IPS-NIHi7 (cell line): Measurements from ENCODE around the gene SGMS1.
A peak's percentile ranks its signal among the peaks of the same experiment; 100 is the strongest.

Experiments
- DNase-seq: peaks from one replicate; pipeline ENCODE4 v3.0.0; 2012; ENCODE audit warnings: mixed read lengths; ENCODE audit errors: extremely low spot score

Gene SGMS1

GRCh38 chr10:50343702-50344331 lies 279.9 kb downstream of the SGMS1 start:
- no peak for DNase-seq

- DNase-seq, result no peak
Observed at GRCh38 chr10:50341987-50342386, 281.8 kb downstream of the SGMS1 start.

- no peak for DNase-seq
Observed at GRCh38 chr10:50336140-50336539, 287.6 kb downstream of the SGMS1 start.

DNA sequence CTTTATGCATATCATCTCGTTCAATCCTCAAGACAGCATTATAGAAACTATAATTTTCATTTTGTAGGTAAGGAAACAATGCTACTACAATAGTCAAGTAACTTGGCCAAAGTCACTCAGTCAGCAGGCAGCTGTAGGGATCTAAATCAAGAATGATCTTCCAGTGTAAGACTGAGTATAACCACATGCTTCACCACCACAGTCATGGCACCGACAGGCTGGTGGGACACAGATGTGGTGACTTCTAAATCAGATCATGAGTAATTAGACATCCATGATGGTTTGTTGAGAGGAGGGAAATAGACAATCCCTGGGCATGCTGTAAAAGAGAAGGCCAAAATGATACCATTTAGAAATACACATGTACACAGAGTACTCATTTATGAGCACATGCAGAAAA lies 288.4 kb downstream of the SGMS1 start:
- DNase-seq, result no peak

DNA sequence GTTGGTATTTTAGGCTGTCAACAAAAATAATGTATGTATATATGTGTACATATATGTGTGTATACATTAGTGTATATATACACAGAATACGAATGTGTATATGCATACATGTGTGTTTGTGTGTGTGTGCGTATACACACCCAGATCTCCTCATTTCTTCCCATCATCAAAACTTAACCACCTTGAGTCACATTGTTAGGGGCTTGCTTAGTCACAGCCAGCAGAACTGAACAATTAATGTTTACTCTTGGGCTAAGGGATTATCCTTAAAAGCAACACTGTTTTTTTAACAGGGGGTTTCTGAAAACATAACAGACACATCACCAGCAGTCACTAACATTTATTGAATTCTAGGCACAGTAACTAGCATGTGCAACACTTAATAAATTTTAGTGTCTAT lies 289.5 kb downstream of the SGMS1 start:
- DNase-seq, result no peak

GRCh38 chr10:50333872-50334271 lies 289.9 kb downstream of the SGMS1 start:
- DNase-seq, result no peak

DNA sequence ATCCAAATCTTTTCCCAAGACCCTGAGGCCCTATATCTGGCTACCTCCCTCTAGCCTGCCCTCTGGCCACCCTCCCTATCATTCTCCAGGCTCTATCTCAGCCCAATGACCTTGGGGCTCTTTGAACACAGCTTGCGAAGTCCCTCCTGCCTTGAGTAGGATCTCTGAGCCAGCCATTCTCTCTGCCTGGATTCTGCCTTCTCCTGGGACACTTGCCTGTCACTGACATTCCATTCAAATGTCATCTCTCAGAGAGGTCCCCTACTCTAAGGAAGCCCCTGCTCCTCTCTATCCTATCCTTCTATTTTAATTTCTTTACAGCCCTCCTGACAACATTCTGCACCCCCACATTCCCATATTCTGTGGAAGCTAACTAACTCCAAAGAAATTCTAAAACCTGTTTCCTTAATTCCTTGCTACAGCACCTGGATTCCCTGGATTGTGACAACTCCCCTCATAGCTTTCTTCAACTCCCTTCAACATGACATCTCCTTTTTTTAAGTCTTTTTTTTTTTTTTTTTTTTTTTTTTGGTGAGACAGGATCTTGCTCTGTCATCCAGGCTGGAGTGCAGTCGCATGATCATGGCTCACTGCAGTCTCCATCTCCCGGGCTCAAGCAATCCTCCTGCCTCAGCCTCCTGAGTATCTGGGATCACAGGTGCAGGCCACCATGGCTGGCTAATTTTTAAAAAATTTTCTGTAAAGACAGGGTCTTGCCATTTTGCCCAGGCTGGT lies 291.5 kb downstream of the SGMS1 start:
- DNase-seq, result no peak

DNA sequence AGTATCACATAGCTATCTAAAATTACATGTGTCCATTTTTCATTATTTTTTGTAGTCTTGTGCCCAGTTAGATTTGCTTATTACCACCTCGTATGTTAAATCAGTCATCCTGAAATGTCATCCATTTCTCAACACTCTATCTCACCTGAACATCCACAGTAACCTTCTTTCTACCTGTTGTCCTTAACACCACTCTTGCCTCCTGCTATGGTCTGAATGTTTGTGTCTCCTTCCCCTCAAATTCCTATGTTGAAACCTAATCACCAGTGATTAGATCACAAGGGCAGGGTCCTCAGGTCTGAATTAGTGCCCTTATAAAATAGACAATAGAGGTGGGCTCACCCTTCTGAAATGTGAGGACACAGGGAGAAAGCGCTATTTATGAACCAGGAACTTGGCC lies 292.3 kb downstream of the SGMS1 start:
- no peak for DNase-seq

GRCh38 chr10:50326757-50327701 lies 296.7 kb downstream of the SGMS1 start:
- no peak for DNase-seq

DNA sequence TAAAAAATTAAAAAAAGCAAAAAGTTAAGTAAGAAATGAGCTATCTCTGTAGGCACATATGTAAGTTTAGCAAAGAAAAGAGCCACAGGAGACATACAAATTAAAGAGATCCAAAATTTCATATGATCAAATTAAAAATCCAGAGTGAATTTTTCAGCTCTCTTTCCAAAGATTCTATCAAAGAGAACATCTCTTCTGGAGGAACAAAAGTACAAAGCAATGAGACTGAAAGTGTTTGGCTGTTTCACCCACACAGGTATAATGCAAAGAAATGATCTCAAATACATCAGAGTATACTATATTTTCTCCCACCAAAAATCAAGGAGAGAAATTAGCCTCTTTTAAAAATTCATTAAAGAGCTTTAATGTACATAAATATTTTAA lies 297.6 kb downstream of the SGMS1 start:
- DNase-seq, result no peak

- DNase-seq, result peak; percentile 22
Observed at GRCh38 chr10:50325449-50326171, 298.1 kb downstream of the SGMS1 start.

GRCh38 chr10:50324680-50325393 lies 298.9 kb downstream of the SGMS1 start:
- DNase-seq, result no peak

DNA sequence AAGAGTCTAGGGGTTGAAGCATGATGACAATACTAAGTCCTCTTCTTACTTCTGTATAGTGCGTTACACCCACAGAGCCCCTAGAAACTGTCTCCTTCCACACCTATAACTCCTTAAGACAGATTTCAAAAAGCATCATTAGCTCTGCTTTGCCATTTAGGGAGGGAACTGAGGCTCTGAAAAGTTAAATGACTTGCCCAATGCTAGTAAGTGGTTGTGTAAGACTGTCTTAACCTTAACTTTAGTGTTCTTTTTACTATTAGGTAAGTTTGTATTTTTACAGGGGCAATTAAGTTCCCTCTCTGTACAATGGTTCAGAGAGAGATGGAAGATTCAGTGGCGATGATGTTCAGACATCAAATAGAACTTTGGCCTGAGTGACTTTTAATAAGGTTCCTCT lies 299.7 kb downstream of the SGMS1 start:
- no peak for DNase-seq

GRCh38 chr10:50322077-50322476 lies 301.7 kb downstream of the SGMS1 start:
- no peak for DNase-seq

DNA sequence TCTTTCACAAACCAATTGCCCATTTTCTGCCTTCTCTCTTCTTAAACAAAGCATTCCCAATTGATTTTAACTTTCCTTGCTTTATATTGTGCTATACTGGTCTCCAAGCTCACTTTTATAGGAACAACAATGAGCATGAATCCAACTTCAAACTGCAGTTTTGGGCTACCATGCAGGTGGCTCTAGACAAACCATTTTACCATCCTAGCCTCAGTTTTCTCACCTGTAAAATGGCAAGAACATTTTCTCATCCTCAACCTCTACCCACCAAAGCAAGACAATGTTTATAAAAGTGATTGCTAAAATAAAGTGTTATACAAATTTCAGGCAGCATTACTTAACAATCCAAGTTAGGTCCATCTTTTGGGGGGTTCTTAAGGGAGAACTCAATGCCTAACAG lies 305.6 kb downstream of the SGMS1 start:
- no peak for DNase-seq

DNA sequence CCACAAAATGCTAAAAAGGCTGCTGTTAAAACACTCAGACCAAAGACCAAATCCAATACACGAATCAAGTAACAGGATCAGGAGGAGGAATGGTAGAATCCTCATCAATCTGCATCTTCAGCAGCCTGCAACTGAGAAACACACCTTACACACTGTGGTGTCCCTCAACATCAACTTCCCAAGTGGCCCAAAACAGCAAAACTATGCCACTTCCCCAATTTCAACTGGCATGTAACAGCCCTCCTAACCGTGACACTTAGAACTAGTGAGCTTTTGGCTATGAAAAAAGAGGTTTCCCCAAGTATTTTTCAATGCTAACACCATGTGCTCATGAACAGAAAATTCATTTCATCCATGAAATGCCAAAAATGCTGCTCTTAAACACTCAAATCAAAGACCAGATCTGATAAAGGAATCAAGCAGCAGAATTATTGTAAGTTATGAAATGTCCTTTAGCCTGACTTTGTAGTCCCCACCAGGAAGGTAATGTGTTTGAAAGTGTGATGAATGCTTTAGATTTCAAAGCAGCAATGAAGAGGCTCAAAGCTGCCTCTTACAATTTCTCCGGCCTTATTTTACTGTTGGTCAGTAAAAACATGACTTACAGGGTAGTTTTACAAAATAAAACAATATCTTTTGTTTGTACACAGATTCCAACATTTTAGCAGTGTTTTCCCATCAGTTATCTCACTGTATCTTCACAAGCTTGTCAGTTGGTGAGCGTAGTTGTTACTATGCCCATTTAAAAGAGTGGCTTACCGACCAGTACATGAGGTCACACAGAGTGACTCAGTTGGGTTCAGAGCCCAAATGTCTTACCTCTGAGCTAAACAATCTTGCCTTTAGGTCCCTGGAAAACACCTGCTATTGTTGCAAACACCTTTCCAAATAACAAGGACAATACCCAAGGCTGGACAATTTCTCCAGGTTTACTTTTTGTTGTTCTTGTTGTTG lies 306.8 kb downstream of the SGMS1 start:
- no peak for DNase-seq

DNA sequence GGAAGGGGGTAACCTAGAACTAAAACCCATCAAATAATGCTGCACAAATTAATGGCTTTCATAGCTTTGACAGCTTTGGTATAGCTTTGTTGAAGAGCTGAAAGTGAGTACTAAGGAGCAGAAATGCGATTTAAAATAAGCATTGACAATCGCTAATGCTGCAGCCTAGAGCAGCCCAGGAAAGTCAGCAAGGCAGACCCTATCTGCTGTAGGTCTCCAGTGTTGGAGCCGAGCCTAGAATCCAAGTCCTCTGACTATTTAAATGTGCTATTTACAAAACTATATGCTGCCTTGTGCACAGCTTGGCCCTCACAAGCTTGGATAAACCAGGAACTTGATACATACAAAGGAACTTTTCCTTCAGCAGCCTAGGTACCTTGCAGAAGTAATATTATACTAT lies 307.6 kb downstream of the SGMS1 start:
- DNase-seq, result no peak

DNA sequence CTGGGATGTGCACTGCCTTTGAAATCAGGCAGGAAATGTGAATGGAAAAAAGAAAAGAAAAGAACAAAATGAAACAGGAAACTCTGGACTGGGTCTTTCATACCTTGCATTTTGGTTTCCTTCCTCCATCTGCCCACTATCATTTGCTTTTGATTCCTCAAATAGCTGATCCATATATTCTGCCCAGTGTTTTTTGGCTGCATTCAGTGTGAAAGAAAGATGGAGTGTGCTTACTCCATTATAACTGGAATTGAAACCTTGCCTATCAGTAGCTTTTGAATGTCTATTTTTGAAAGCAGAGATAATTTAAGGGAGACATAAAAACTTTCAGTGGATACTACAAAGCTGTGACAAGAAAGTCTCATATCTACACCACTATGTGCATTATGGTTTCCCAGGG lies 308.3 kb downstream of the SGMS1 start:
- no peak for DNase-seq

- no peak for DNase-seq
Observed at GRCh38 chr10:50314169-50315071, 309.3 kb downstream of the SGMS1 start.
